ENCODE measurements around the gene FANCG.

- no peak for TF ChIP-seq POLR2A (IDR thresholded peaks at IDR 0.05)
- TF ChIP-seq CTCF (IDR thresholded peaks at IDR 0.05) = no peak
Observed at GRCh38 chr9:35026671-35027070, 53.1 kb downstream of the FANCG start.

Measured in uterus (tissue), 2 donors.